Activated T-helper 1 cell treated with Interleukin-2 at 50 U/mL for 16 hours (primary cell): ENCODE results near the gene EVPLL.
"Not testable (repeated sequence)": the region's sequence is repeated elsewhere in the genome, so short reads cannot be mapped to it uniquely, and the experiment has no call there.

Experiments
- DNase-seq: peaks from one replicate; pipeline ENCODE4 v3.0.0-alpha.2; 2020; ENCODE audit warnings: low read depth

Gene EVPLL

GRCh38 chr17:18377437-18378204, at the start of gene EVPLL:
EVPLL (plus strand) TSS chr17:18377778; CDS start chr17:18380938, 3,160 bp downstream.
- no peak for DNase-seq

- DNase-seq = no peak
These were observed 48.9 kb upstream of the EVPLL start for GRCh38 chr17:18328643-18329204.

DNA sequence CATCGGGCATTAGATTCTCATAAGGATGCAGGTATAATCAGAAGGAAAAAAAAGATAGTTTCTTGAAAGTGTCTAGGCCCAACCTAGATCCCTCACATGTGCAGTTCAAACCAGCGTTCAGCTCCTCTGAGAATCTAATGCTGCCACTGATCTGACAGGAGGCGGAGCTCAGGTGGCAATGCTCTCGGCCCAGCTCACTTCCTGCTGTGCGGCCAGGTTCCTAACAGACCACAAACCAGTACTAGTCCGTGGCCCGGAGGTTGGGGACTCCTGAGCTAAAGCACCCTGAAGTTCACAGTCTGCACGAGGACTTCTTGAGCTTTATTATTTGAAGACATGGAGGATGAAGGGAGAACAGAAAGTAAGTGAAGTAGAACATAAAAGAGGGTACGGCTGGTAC, 45.7 kb upstream of the EVPLL start:
- DNase-seq = no peak

- no peak for DNase-seq
These were observed 44.6 kb upstream of the EVPLL start for GRCh38 chr17:18332909-18333489.

DNA sequence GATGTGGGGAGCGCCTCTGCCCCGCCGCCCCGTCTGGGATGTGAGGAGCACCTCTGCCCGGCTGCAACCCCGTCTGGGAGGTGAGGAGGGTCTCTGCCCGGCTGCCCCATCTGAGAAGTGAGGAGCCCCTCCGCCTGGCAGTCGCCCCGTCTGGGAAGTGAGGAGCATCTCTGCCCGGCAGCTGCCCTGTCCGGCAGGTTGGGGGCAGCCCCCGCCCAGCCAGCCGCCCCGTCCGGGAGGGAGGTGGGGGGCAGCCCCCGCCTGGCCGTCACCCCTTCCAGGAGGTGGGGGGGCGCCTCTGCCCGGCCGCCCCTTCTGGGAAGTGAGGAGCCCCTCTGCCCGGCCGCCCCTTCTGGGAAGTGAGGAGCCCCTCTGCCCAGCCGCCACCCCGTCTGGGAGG, 39.4 kb upstream of the EVPLL start:
- DNase-seq = not testable (repeated sequence)

- DNase-seq = no peak
These were observed 37.6 kb upstream of the EVPLL start for GRCh38 chr17:18339933-18340332.

DNA sequence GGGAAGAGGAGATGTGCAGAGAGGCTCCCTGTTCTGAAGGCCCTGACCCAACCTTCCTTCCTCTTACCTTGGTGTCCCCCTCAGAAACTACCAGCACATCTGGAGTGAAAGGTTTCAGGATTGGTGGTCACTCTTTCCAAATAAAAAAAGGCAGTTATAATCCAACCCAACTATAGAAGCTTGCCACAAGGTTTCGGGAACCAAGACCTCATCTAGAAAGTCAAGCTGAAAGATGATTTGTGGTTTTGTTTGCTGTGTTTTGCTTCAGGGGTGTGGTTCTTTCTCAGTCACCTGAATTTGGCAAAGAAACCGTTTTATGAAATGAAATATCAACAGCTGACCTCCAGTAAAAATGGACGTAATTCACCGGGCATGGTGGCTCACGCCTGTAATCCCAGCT, 33.6 kb upstream of the EVPLL start:
- DNase-seq = no peak

- DNase-seq = no peak
These were observed 24.0 kb upstream of the EVPLL start for GRCh38 chr17:18353541-18353940.

DNA sequence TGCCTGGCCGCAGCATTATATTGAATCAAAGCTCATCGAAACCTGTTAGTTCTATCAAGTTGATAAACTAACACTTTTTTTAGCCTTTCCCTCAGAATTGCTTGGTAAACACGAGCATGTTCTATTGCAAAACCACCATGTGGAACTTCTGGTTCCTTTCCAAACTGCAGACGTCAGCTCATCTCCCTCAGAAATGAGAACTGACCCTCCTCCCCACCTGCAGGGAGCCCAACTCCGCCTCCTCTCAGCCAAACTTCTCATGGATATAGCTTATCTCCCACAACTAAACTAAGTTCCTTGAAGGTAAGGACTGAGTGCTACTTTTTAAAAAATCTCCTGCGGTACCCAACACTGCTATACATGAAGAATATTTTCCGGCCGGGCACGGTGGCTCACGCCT, 21.0 kb upstream of the EVPLL start:
- DNase-seq = no peak

GRCh38 chr17:18360518-18360917, 17.1 kb upstream of the EVPLL start:
- DNase-seq = no peak

GRCh38 chr17:18361837-18362697, 15.5 kb upstream of the EVPLL start:
- no peak for DNase-seq

DNA sequence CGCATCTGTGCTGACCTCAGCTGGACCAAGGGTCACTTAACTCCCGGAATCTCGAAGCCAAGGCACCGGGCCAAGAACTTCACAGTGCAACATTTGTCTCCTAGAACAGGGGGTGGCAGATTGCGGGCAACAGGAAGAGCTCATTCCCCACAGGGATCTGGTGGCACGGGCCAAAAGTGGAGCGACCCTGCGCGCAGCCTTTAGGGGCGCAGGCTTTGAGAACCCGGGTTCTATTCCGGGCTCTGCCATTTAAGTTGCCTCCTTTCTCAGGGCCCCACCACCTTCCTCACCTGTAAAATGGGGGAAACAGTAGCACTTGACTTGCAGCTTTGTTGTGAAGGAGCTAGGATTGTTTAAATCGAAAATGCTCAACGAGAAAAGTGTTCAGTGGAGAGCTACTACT, 14.9 kb upstream of the EVPLL start:
- DNase-seq = no peak

GRCh38 chr17:18363101-18364049, 14.2 kb upstream of the EVPLL start, which contains the start of gene SHMT1:
SHMT1 (minus strand) TSS chr17:18363550; CDS start chr17:18355981, 7,569 bp downstream.
- peak; percentile 88 for DNase-seq

DNA sequence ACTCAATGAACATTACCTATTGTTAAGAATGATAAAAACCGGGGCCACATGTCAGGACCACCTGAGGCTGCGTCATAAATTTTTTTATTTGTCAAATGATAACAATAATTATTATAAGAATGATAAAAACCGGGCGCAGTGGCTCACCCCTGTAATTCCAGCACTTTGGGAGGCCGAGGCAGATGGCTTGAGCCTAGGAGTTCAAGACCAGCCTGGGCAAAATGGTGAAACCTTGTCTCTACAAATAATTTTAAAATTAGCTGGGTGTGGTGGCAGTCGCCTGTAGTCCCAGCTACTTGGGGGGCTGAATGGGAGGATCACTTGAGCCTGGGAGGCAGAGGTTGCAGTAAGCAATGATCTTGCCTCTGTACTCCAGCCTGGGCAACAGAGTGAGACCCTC, 13.4 kb upstream of the EVPLL start:
- no peak for DNase-seq

GRCh38 chr17:18368946-18369345, 8.6 kb upstream of the EVPLL start:
- no peak for DNase-seq

DNA sequence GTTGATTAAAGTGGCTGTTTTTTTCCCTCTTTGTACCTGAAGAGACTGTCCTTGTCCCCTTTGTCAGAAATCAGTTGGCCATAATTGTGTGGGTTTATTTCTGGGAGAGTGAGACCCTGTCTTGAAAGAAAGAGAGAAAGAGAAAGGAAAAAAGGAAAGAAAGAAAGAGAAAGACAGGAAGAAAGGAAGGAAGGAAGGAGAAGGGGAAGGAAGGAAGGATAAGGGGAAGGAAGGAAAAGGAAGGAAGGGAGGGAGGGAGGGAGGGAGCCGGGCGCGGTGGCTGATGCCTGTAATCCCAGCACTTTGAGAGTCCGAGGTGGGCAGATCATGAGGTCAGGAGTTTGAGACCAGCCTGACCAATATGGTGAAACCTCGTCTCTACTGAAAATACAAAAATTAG, 6.8 kb upstream of the EVPLL start:
- DNase-seq = no peak

DNA sequence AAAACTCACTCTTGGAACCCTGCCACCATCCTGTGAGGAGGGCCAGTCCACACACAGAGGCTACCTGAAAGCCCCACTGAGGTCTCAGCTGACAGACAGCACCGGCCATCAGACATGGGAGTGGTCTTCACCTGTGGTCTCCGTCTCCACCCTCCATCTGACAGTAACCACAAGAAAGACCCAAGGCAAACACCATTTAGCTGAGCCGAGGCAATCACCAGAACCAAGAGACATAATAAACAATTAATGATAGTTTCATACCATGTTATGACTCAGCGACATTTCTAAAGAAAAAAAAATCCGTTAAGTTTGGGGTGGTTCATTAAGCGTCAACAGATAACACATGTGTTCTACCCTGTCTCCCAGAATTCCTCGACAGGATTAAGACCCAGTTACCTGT, 6.1 kb upstream of the EVPLL start:
- no peak for DNase-seq

DNA sequence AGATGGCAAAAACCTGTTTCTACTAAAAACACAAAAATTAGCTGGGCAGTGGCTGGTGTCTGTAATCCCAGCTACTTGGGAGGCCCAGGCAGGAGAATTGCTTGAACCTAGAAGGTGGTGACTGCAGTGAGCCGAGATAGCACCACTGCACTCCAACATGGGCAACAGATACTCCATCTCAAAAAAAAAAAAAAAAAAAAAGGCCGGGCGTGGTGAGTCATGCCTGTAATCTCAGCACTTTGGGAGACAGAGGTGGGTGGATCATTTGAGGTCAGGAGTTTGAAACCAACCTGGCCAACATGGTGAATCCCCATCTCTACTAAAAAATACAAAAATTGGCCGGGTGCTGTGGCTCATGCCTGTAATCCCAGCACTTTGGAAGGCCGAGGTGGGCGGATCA, 4.4 kb upstream of the EVPLL start:
- not testable (repeated sequence) for DNase-seq

DNA sequence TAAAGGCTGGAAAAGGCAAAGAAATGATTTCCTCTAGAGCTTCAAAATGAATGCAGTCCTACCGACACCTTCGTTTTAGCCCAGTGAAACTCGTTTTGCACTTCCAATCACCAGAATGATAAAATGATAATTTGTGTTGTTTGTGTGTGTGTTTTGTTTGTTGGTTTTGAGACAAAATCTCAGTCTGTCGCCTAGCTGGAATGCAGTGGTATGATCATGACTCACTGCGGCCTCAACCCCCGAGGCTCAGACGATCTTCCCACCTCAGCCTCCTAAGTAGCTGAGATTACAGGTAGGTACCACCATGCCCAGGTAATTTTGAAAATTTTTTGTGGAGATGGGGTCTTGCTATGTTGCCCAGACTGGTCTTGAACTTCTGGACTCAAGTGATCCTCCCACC, 3.4 kb upstream of the EVPLL start:
- DNase-seq = no peak

GRCh38 chr17:18378205-18378505, 577 bp downstream of the EVPLL start:
- no peak for DNase-seq

DNA sequence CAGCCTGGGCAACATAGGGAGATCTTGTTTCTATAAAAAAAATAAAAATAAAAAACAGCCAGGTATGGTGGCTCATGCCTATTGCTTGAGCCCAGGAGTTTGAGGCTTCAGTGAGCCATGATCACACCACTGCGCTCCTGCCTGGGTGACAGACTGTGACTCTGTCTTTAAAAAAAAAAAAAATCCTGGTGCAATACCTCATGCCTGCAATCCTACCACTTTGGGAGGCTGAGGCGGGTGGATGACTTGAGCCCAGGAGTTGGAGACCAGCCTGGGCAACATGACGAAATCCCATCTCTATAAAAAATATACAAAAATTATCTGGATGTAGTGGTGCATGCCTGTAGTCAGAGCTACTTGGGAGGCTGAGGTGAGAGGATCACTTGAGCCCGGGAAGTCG, 1.0 kb downstream of the EVPLL start:
- DNase-seq = not testable (repeated sequence)
